HepG2 (cell line): ENCODE data around the gene ZNF445. TPM values are rescaled to one million over a fixed set of nuclear protein-coding genes. Genes with fewer than 3 reads are reported as not detected.
A peak's percentile ranks its signal among the peaks of the same experiment; 100 is the strongest.

Experiments
- CREB1 ChIP-seq, 2 experiments: fragments of 450-650 bp in 1 of 2; IDR thresholded peaks; 2 replicates each; pipeline ENCODE4 v1.6.1; 2016 to 2017; ENCODE audit warnings: control low read depth in 1 of 2, mild to moderate bottlenecking in 1 of 2, missing compliant biosample characterization in 1 of 2, missing genetic modification characterization in 1 of 2
- ETS1 ChIP-seq: sonication (generic); formaldehyde crosslinking; IDR thresholded peaks from 2 replicates; pipeline ENCODE4 v1.4.0; 2020; ENCODE audit warnings: missing genetic modification reagents
- FOXC1 ChIP-seq: sonication (generic); formaldehyde crosslinking; IDR thresholded peaks from 2 replicates; pipeline ENCODE4 v1.8.0; 2022; ENCODE audit warnings: mild to moderate bottlenecking, missing genetic modification reagents, borderline replicate concordance
- HNRNPL ChIP-seq: fragments of 200-400 bp; formaldehyde crosslinking; IDR thresholded peaks from 2 replicates; pipeline ENCODE4 v1.6.1; 2017; ENCODE audit warnings: mild to moderate bottlenecking, low read depth, low read length
- LBX2 ChIP-seq: sonication (generic); formaldehyde crosslinking; IDR thresholded peaks from 2 replicates; pipeline ENCODE4 v1.5.0; 2020; ENCODE audit warnings: missing genetic modification reagents, mild to moderate bottlenecking, borderline replicate concordance
- MXI1 ChIP-seq: IDR thresholded peaks from 3 replicates; pipeline ENCODE4 v1.6.1; 2012; ENCODE audit warnings: low read depth, low read length, inconsistent platforms, borderline replicate concordance
- NFYB ChIP-seq: sonication (generic); formaldehyde crosslinking; IDR thresholded peaks from 2 replicates; pipeline ENCODE4 v1.4.0; 2020; ENCODE audit warnings: missing genetic modification reagents
- ONECUT2 ChIP-seq: sonication (generic); formaldehyde crosslinking; IDR thresholded peaks from 2 replicates; pipeline ENCODE4 v1.4.0; 2020; ENCODE audit warnings: missing genetic modification reagents
- SIX4 ChIP-seq: sonication (generic); formaldehyde crosslinking; IDR thresholded peaks from 2 replicates; pipeline ENCODE4 v1.4.0; 2020; ENCODE audit warnings: missing genetic modification reagents
- TAF1 ChIP-seq: sonication (generic); formaldehyde crosslinking; IDR thresholded peaks from 2 replicates; pipeline ENCODE4 v1.4.0; 2020; ENCODE audit warnings: missing genetic modification reagents
- THAP7 ChIP-seq: sonication (generic); formaldehyde crosslinking; IDR thresholded peaks from 2 replicates; pipeline ENCODE4 v1.8.1; 2023; ENCODE audit warnings: mild to moderate bottlenecking, missing genetic modification reagents
- ZBTB21 ChIP-seq: sonication (generic); formaldehyde crosslinking; IDR thresholded peaks from 2 replicates; pipeline ENCODE4 v1.4.0; 2020; ENCODE audit warnings: missing genetic modification reagents
- ZMYM2 ChIP-seq: sonication (generic); formaldehyde crosslinking; IDR thresholded peaks from 2 replicates; pipeline ENCODE4 v1.8.0; 2022; ENCODE audit warnings: mild to moderate bottlenecking, missing genetic modification reagents
- ZNF292 ChIP-seq: sonication (generic); formaldehyde crosslinking; IDR thresholded peaks from 2 replicates; pipeline ENCODE4 v1.8.1; 2022; ENCODE audit warnings: mild to moderate bottlenecking, low read depth, missing genetic modification reagents, borderline replicate concordance
- ZNF430 ChIP-seq: sonication (generic); formaldehyde crosslinking; IDR thresholded peaks from 2 replicates; pipeline ENCODE4 v1.9.0; 2021; ENCODE audit warnings: mild to moderate bottlenecking, missing genetic modification reagents
- ZNF674 ChIP-seq: sonication (generic); formaldehyde crosslinking; IDR thresholded peaks from 2 replicates; pipeline ENCODE4 v1.5.0; 2020; ENCODE audit warnings: low read depth, mild to moderate bottlenecking, missing genetic modification reagents
- ZNF788 ChIP-seq: sonication (generic); formaldehyde crosslinking; IDR thresholded peaks from 2 replicates; pipeline ENCODE4 v1.5.0; 2020; ENCODE audit warnings: mild to moderate bottlenecking, missing genetic modification reagents, borderline replicate concordance
- ZZZ3 ChIP-seq: sonication (generic); formaldehyde crosslinking; IDR thresholded peaks from 2 replicates; pipeline ENCODE4 v1.4.0; 2020; ENCODE audit warnings: missing genetic modification reagents, mild to moderate bottlenecking, borderline replicate concordance
- polyA plus RNA-seq, 8 experiments: library from polyadenylated mRNA; depleted of rRNA in 3 of 8; stranded (reverse) in 7 of 8; unstranded in 1 of 8; fragments of >200 nt; fragmentation: Illumina TruSeq in 4 of 8; extraction: Trizol in 4 of 8; gene quantifications; 2 replicates each; pipeline versions ENCODE4 v1.2.1 to v1.2.3, GENCODE V29; 2011 to 2016; ENCODE audit warnings: low read depth in 4 of 8, missing spikeins in 1 of 8, mixed read lengths in 1 of 8; ENCODE audit not compliant: insufficient read depth in 1 of 8
- total RNA-seq, 5 experiments: library from RNA; depleted of rRNA; stranded (reverse); fragments of >200 nt; fragmentation: Illumina TruSeq; extraction: Trizol; gene quantifications; 2 replicates each; pipeline ENCODE4 v1.2.3, GENCODE V29; 2016; ENCODE audit warnings: low read depth in 1 of 5
- TF ChIP-seq, protein P1 (sequence below): sonication (generic); formaldehyde crosslinking; IDR thresholded peaks from 2 replicates; pipeline ENCODE4 v1.4.0; 2020; ENCODE audit warnings: low read depth, missing genetic modification reagents
- TF ChIP-seq, protein P2 (sequence below): IDR thresholded peaks from 2 replicates; pipeline ENCODE4 v1.6.1; 2012; ENCODE audit warnings: inconsistent platforms
- TF ChIP-seq, protein P3 (sequence below): sonication (generic); formaldehyde crosslinking; IDR thresholded peaks from 2 replicates; pipeline ENCODE4 v1.5.0; 2020; ENCODE audit warnings: missing genetic modification reagents

Gene ZNF445
- total and polyA plus RNA-seq, 2 of the 13 experiments (the other 11 are each of a cell fraction or from before 2014, with no cell fraction given): 4.4 to 10.3 TPM

DNA sequence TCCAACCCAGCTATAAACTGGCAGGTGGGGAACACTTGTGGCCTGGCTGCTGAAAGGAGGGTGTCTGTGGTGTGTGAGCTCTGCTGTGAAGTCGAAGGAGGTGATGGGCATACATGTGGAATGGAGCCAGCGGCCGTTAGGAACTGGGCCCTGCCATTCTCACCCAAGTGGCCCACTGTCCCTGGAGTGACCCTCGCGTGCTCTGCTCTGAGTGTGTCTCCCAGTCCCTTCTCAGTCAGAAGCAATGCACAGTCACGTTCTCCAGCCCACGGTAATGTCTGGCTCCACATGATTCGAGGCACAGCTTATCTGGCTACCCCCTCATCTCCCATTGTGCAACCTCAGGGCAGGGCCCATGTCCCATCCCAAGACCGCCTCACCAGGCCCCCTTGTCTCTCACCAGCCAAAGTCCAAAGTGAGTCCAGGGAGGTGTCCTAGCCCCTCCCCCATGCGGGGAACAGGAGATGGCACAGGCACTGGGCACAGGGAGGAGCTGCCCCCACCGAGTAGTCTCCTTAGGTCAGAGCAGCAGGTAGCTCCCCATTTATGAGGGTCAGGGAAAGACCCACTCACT lies 62.9 kb downstream of the ZNF445 start (continued):
- TF ChIP-seq ZZZ3 (no peak), ZBTB21 (CRISPR knock-in tag) (no peak), ETS1 (CRISPR knock-in tag) (no peak), ZMYM2 (CRISPR knock-in tag) (no peak), MXI1 (no peak), TAF1 (no peak), CREB1 (IDR thresholded peaks at IDR 0.05) (no peak), CREB1 (CRISPR knock-in tag; IDR thresholded peaks at IDR 0.05) (no peak), SIX4 (CRISPR knock-in tag) (no peak), ZNF292 (CRISPR knock-in tag) (0 out of 2 replicates have a peak, but pooled peaks have one; percentile 36), HNRNPL (peak; percentile 49; the same call in 1 of the 2 replicates), ONECUT2 (CRISPR knock-in tag) (no peak), NFYB (CRISPR knock-in tag) (no peak), ZNF430 (CRISPR knock-in tag) (no peak), THAP7 (no peak), FOXC1 (CRISPR knock-in tag) (no peak), ZNF788 (CRISPR knock-in tag) (peak; percentile 38; the same call in 1 of the 2 replicates), LBX2 (no peak), ZNF674 (no peak)
- TF ChIP-seq, protein P1, sequence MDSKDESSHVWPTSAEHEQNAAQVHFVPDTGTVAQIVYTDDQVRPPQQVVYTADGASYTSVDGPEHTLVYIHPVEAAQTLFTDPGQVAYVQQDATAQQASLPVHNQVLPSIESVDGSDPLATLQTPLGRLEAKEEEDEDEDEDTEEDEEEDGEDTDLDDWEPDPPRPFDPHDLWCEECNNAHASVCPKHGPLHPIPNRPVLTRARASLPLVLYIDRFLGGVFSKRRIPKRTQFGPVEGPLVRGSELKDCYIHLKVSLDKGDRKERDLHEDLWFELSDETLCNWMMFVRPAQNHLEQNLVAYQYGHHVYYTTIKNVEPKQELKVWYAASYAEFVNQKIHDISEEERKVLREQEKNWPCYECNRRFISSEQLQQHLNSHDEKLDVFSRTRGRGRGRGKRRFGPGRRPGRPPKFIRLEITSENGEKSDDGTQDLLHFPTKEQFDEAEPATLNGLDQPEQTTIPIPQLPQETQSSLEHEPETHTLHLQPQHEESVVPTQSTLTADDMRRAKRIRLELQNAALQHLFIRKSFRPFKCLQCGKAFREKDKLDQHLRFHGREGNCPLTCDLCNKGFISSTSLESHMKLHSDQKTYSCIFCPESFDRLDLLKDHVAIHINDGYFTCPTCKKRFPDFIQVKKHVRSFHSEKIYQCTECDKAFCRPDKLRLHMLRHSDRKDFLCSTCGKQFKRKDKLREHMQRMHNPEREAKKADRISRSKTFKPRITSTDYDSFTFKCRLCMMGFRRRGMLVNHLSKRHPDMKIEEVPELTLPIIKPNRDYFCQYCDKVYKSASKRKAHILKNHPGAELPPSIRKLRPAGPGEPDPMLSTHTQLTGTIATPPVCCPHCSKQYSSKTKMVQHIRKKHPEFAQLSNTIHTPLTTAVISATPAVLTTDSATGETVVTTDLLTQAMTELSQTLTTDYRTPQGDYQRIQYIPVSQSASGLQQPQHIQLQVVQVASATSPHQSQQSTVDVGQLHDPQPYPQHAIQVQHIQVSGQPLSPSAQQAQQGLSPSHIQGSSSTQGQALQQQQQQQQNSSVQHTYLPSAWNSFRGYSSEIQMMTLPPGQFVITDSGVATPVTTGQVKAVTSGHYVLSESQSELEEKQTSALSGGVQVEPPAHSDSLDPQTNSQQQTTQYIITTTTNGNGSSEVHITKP (CRISPR knock-in tag): no peak
- TF ChIP-seq, protein P2, sequence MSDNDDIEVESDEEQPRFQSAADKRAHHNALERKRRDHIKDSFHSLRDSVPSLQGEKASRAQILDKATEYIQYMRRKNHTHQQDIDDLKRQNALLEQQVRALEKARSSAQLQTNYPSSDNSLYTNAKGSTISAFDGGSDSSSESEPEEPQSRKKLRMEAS: 0 out of 2 replicates have a peak, but pooled peaks have one; percentile 28
- TF ChIP-seq, protein P3, sequence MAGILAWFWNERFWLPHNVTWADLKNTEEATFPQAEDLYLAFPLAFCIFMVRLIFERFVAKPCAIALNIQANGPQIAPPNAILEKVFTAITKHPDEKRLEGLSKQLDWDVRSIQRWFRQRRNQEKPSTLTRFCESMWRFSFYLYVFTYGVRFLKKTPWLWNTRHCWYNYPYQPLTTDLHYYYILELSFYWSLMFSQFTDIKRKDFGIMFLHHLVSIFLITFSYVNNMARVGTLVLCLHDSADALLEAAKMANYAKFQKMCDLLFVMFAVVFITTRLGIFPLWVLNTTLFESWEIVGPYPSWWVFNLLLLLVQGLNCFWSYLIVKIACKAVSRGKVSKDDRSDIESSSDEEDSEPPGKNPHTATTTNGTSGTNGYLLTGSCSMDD (CRISPR knock-in tag): no peak
